HUES6 (cell line): ENCODE data around the gene MFSD8.
"Not testable (repeated sequence)": the region's sequence is repeated elsewhere in the genome, so short reads cannot be mapped to it uniquely, and the experiment has no call there.

ENCODE experiments used
- H3K27ac ChIP-seq: 2 replicates; pipeline ENCODE4 v1.7.0; 2013; ENCODE audit warnings: low read depth, mild to moderate bottlenecking, low read length, inconsistent platforms
- H3K27me3 ChIP-seq: 2 replicates; pipeline ENCODE4 v1.6.1; 2013; ENCODE audit warnings: low read length; ENCODE audit not compliant: control insufficient read depth, insufficient read depth
- H3K36me3 ChIP-seq: 2 replicates; pipeline ENCODE4 v1.6.1; 2013; ENCODE audit warnings: low read length; ENCODE audit not compliant: control insufficient read depth, insufficient read depth
- H3K4me1 ChIP-seq: 2 replicates; pipeline ENCODE4 v1.6.1; 2013; ENCODE audit warnings: low read length; ENCODE audit not compliant: control insufficient read depth, insufficient read depth
- H3K4me3 ChIP-seq: 2 replicates; pipeline ENCODE4 v1.5.1; 2013; ENCODE audit warnings: low read depth, low read length
- H3K9ac ChIP-seq: one replicate; pipeline ENCODE4 v1.6.1; 2013; ENCODE audit warnings: mild to moderate bottlenecking, low read length
- H3K9me3 ChIP-seq: 2 replicates; pipeline ENCODE4 v1.6.1; 2013; ENCODE audit warnings: low read depth, low read length; ENCODE audit not compliant: control insufficient read depth, insufficient read depth

Gene MFSD8, protein sequence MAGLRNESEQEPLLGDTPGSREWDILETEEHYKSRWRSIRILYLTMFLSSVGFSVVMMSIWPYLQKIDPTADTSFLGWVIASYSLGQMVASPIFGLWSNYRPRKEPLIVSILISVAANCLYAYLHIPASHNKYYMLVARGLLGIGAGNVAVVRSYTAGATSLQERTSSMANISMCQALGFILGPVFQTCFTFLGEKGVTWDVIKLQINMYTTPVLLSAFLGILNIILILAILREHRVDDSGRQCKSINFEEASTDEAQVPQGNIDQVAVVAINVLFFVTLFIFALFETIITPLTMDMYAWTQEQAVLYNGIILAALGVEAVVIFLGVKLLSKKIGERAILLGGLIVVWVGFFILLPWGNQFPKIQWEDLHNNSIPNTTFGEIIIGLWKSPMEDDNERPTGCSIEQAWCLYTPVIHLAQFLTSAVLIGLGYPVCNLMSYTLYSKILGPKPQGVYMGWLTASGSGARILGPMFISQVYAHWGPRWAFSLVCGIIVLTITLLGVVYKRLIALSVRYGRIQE

GRCh38 chr4:127965062-127965802, at the start of gene MFSD8, which contains the start of gene ABHD18:
TSS of gene MFSD8 (minus strand) at chr4:127965173. CDS start at chr4:127965133, 40 bp downstream.
TSS of gene ABHD18 (plus strand) at chr4:127965406. CDS start at chr4:127982956, 17,550 bp downstream.
- H3K27me3 ChIP-seq = no peaks in the 10 kb centered on the region
- peak within 1 kb of the TSS; percentile 75 for H3K4me3 ChIP-seq
- H3K9me3 ChIP-seq = no peaks in the 10 kb centered on the region
- H3K4me1 ChIP-seq = no peaks in the 10 kb centered on the region
- peak within 1 kb of the TSS; percentile 88 for H3K9ac ChIP-seq
- no peaks in the 10 kb centered on the region for H3K36me3 ChIP-seq
- peak within 1 kb of the TSS; percentile 64; the same call in 1 of the 2 replicates for H3K27ac ChIP-seq

- H3K36me3 ChIP-seq = peaks cover 12% of the 10 kb centered on the region; the same call in 1 of the 2 replicates
- no peak overlapping the region for H3K4me3 ChIP-seq
- no peak overlapping the region for H3K9ac ChIP-seq
- no peak overlapping the region for H3K27ac ChIP-seq
- H3K27me3 ChIP-seq = no peaks in the 10 kb centered on the region
- H3K9me3 ChIP-seq = no peaks in the 10 kb centered on the region
- H3K4me1 ChIP-seq = no peaks in the 10 kb centered on the region
These were observed 44.5 kb upstream of the MFSD8 start for GRCh38 chr4:128009428-128009827.

- Histone ChIP-seq H3K9me3 (no peaks in the 10 kb centered on the region), H3K27ac (no peak overlapping the region), H3K4me1 (no peaks in the 10 kb centered on the region), H3K27me3 (no peaks in the 10 kb centered on the region), H3K4me3 (no peak overlapping the region), H3K36me3 (peaks cover 5% of the 10 kb centered on the region; the same call in 1 of the 2 replicates), H3K9ac (no peak overlapping the region)
These were observed 41.6 kb upstream of the MFSD8 start for GRCh38 chr4:128006592-128006991.

DNA sequence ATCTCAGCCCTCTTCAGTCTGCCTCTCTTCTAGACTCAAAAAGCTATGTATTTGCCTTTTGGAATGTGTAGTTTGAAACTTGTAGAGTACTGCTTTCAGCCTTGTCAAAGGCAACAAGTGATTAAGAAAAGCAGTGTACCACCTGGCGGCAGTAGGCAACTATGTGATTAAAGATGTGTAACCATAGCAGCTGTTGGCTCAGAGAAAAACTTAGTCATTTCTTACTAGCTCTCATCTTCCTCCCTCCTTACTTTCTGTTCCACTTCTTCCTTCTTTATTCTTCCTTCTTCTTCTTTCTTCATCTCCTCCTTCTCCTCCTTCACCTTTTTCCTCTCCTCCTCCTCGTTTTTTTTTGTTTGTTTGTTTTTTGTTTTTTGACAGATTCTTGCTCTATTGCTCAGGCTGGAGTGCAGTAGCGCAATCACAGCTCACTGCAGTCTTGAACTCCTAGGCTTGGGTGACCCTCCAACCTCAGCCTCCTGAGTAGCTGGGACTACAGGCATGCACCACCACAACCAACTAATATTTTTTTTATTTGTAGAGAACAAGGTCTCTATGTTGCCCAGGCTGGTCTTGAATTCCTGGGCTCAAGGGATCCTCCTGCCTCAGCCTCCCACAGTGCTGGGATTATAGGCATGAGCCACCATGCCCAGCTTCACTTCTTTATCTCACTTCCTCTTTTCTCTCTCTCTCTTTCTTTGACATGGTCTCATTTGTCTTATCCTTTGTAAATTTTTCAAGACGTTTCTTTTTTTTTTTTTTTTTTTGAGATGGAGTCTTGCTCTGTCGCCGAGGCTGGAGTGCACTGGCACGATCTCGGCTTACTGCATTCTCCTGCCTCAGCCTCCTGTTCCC, 32.8 kb upstream of the MFSD8 start:
- H3K4me3 ChIP-seq = no peak overlapping the region
- H3K4me1 ChIP-seq = no peaks in the 10 kb centered on the region
- H3K36me3 ChIP-seq = peaks cover 15% of the 10 kb centered on the region
- no peak overlapping the region for H3K27ac ChIP-seq
- no peaks in the 10 kb centered on the region for H3K27me3 ChIP-seq
- H3K9ac ChIP-seq = no peak overlapping the region
- peaks cover 18% of the 10 kb centered on the region for H3K9me3 ChIP-seq

- not testable (repeated sequence) for H3K27me3 ChIP-seq, H3K27ac ChIP-seq, H3K4me1 ChIP-seq, H3K4me3 ChIP-seq, H3K9ac ChIP-seq
- Histone ChIP-seq H3K9me3 (peaks cover 18% of the 10 kb centered on the region), H3K36me3 (peaks cover 15% of the 10 kb centered on the region)
These were observed 31.5 kb upstream of the MFSD8 start for GRCh38 chr4:127996521-127996920.

DNA sequence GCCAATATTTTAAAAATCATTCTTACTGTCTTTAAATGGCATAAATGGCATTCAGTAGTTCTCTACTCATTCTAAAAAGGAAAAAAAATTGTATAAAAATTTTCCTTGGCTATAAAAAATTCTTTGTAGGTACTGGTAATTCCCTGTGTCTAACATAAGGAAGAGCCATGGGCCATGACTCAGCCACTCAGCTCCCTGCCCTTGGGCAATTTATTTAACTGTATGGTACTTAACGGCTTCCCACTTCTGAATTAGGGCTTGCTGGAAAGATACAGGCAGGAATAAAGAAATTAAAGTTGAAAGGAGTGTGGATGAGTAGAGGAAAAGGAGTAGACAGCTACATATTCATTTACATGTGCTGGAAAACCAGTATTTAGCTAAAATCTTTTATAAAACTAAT, 30.8 kb upstream of the MFSD8 start:
- H3K9me3 ChIP-seq = peaks cover 18% of the 10 kb centered on the region
- no peaks in the 10 kb centered on the region for H3K27me3 ChIP-seq
- H3K9ac ChIP-seq = no peak overlapping the region

GRCh38 chr4:127993151-127993550, 28.2 kb upstream of the MFSD8 start:
- Histone ChIP-seq H3K9me3 (peaks cover 11% of the 10 kb centered on the region), H3K36me3 (peaks cover 24% of the 10 kb centered on the region), H3K9ac (no peak overlapping the region), H3K4me3 (no peak overlapping the region), H3K27ac (no peak overlapping the region), H3K4me1 (no peaks in the 10 kb centered on the region), H3K27me3 (no peaks in the 10 kb centered on the region)

More for the DNA sequence above, 30.8 kb upstream of the MFSD8 start:
- Histone ChIP-seq H3K4me3 (no peak overlapping the region), H3K27ac (no peak overlapping the region), H3K4me1 (no peaks in the 10 kb centered on the region), H3K36me3 (peaks cover 15% of the 10 kb centered on the region)

DNA sequence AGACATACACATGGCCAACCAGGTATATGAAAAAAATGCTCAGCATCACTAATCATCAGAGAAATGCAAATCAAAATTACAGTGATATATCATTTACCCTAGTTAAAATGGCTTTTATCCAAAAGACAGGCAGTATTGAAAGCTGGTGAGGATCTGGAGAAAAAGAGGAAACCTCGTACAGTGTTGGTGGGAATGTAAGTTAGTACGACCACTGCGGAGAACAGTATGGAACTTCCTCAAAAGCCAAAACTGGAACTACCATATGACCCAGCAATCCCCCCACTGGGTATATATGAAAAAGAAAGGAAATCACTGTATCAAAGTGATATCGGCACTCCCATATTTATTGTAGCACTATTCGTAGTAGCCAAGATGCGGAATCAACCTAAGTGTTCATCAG, 23.7 kb upstream of the MFSD8 start:
- Histone ChIP-seq H3K4me3 (no peak overlapping the region), H3K9ac (no peak overlapping the region), H3K4me1 (no peaks in the 10 kb centered on the region), H3K36me3 (peaks cover 26% of the 10 kb centered on the region), H3K9me3 (no peaks in the 10 kb centered on the region), H3K27ac (no peak overlapping the region), H3K27me3 (no peaks in the 10 kb centered on the region)

GRCh38 chr4:127985989-127986388, 21.0 kb upstream of the MFSD8 start:
- no peaks in the 10 kb centered on the region for H3K27me3 ChIP-seq
- H3K9me3 ChIP-seq = no peaks in the 10 kb centered on the region
- H3K36me3 ChIP-seq = peaks cover 20% of the 10 kb centered on the region
- H3K4me1 ChIP-seq = no peaks in the 10 kb centered on the region
- no peak overlapping the region for H3K9ac ChIP-seq
- no peak overlapping the region for H3K27ac ChIP-seq
- H3K4me3 ChIP-seq = no peak overlapping the region

DNA sequence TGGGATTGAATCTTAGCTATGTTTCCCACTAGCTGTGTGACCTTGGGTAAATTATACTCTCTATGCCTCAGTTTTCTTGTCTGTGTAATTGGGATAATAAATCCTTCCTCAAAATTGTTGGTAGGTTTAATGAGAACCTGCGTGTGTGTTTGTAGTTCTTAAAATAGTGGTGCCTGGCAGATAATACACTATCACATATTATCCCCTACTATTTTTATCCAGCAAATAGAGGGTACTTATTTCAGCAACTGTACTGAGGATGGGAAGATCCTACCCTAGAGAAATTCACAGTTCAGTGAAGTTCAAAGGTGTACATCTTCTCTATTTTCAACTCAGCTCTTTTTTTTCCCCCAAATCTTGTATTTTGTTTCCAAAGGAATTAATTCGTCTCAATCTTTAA, 17.5 kb upstream of the MFSD8 start:
- no peak overlapping the region for H3K27ac ChIP-seq
- H3K9me3 ChIP-seq = no peaks in the 10 kb centered on the region; the same call in 1 of the 2 replicates
- H3K9ac ChIP-seq = no peak overlapping the region
- peaks cover 15% of the 10 kb centered on the region; the same call in 1 of the 2 replicates for H3K36me3 ChIP-seq
- H3K4me1 ChIP-seq = no peaks in the 10 kb centered on the region
- H3K27me3 ChIP-seq = no peaks in the 10 kb centered on the region
- no peak overlapping the region for H3K4me3 ChIP-seq
